K562 (cell line): ENCODE measurements around the gene ARHGAP18. TPM values are rescaled to one million over a fixed set of nuclear protein-coding genes. Genes with fewer than 3 reads are reported as not detected.

Experiments
- ARNT ChIP-seq, 2 experiments: fragments of 450-650 bp; IDR thresholded peaks; 2 replicates each; pipeline ENCODE4 v1.6.1; 2016; ENCODE audit warnings: mild to moderate bottlenecking in 1 of 2
- ATF7 ChIP-seq: fragments of 450-650 bp; IDR thresholded peaks from 2 replicates; pipeline ENCODE4 v1.7.1; 2014; ENCODE audit warnings: mild to moderate bottlenecking, moderate library complexity
- BCL6 ChIP-seq: fragments of 250-450 bp; sonication (Bioruptor Pico); IDR thresholded peaks from 2 replicates; pipeline ENCODE4 v1.4.0; 2020
- DNMT1 ChIP-seq: fragments of 450-650 bp; IDR thresholded peaks from 2 replicates; pipeline ENCODE4 v1.6.1; 2016; ENCODE audit warnings: antibody characterized with exemption, mild to moderate bottlenecking
- EP400 ChIP-seq: fragments of 450-650 bp; IDR thresholded peaks from 2 replicates; pipeline ENCODE4 v1.6.1; 2017; ENCODE audit warnings: antibody characterized with exemption, mild to moderate bottlenecking, moderate library complexity
- ESRRA ChIP-seq: fragments of 450-650 bp; IDR thresholded peaks from 2 replicates; pipeline ENCODE4 v1.6.1; 2014; ENCODE audit warnings: low read depth, mild to moderate bottlenecking, moderate library complexity, borderline replicate concordance
- FOXJ2 ChIP-seq: fragments of 200-800 bp; sonication (Bioruptor generic); IDR thresholded peaks from 2 replicates; pipeline ENCODE4 v1.6.1; 2016; ENCODE audit warnings: missing genetic modification characterization, missing compliant biosample characterization
- GABPA ChIP-seq: fragments of 200-800 bp; sonication (Bioruptor generic); conservative IDR thresholded peaks from 2 replicates; pipeline ENCODE4 v1.6.1; 2016; ENCODE audit warnings: low read depth, missing genetic modification characterization, missing compliant biosample characterization
- LARP7 ChIP-seq: fragments of 450-650 bp; IDR thresholded peaks from 2 replicates; pipeline ENCODE4 v1.6.1; 2016
- NR2C1 ChIP-seq, 2 experiments: fragments of 450-650 bp; IDR thresholded peaks; 2 replicates each; pipeline ENCODE4 v1.6.1; 2017; ENCODE audit warnings: mild to moderate bottlenecking in 2 of 2, antibody characterized with exemption in 1 of 2, inconsistent platforms in 1 of 2, missing compliant biosample characterization in 1 of 2, missing genetic modification characterization in 1 of 2
- PHF21A ChIP-seq: fragments of 450-650 bp; IDR thresholded peaks from 2 replicates; pipeline ENCODE4 v1.6.1; 2017; ENCODE audit warnings: low read depth, borderline replicate concordance
- SMAD4 ChIP-seq: fragments of 250-450 bp; sonication (Bioruptor Pico); conservative IDR thresholded peaks from 2 replicates; pipeline ENCODE4 v1.8.0; 2021; ENCODE audit warnings: inconsistent platforms, mild to moderate bottlenecking, moderate library complexity
- SUPT5H ChIP-seq: fragments of 450-650 bp; IDR thresholded peaks from 2 replicates; pipeline ENCODE4 v1.6.1; 2016
- TCF7L2 ChIP-seq: fragments of 150-350 bp; IDR thresholded peaks from 2 replicates; pipeline ENCODE4 v1.6.1; 2016; ENCODE audit warnings: low read depth, mild to moderate bottlenecking, low read length, moderate library complexity
- ZBTB17 ChIP-seq: fragments of 450-650 bp; formaldehyde crosslinking; IDR thresholded peaks from 2 replicates; pipeline ENCODE4 v1.4.0; 2020; ENCODE audit warnings: mild to moderate bottlenecking
- ZEB2 ChIP-seq: fragments of 450-650 bp; IDR thresholded peaks from 2 replicates; pipeline ENCODE4 v1.6.1; 2016
- ZNF24 ChIP-seq: fragments of 450-650 bp; IDR thresholded peaks from 2 replicates; pipeline ENCODE4 v1.6.1; 2016
- ZNF282 ChIP-seq: sonication (generic); formaldehyde crosslinking; IDR thresholded peaks from 2 replicates; pipeline ENCODE4 v1.8.1; 2023; ENCODE audit warnings: missing genetic modification reagents
- ZNF354B ChIP-seq: fragments of 250-450 bp; sonication (Bioruptor Pico); IDR thresholded peaks from 2 replicates; pipeline ENCODE4 v1.4.0; 2020
- ZNF780A ChIP-seq: fragments of 250-450 bp; sonication (Bioruptor Pico); IDR thresholded peaks from 2 replicates; pipeline ENCODE4 v1.5.0; 2021; ENCODE audit warnings: mild to moderate bottlenecking
- polyA plus RNA-seq, 8 experiments: library from polyadenylated mRNA; depleted of rRNA in 4 of 8; stranded (reverse) in 5 of 8; unstranded in 3 of 8; fragments of >200 nt; fragmentation: Nextera tagmentation in 2 of 8; fragmentation: Illumina TruSeq in 1 of 8; extraction: Ambion mirVana in 2 of 8; extraction: Trizol in 1 of 8; gene quantifications; 2 replicates each; pipeline versions ENCODE4 v1.2.1 to v1.2.3, GENCODE V29; 2011 to 2014; ENCODE audit warnings: inconsistent platforms in 1 of 8, missing spikeins in 1 of 8
- total RNA-seq, 7 experiments: library from RNA; depleted of rRNA in 6 of 7; stranded (reverse); fragments of >200 nt in 6 of 7; fragmentation: Illumina TruSeq in 2 of 7; extraction: Trizol in 2 of 7; gene quantifications; 2 replicates each; pipeline versions ENCODE4 v1.2.1 to v1.2.3, GENCODE V29; 2011 to 2021; ENCODE audit warnings: low replicate concordance in 1 of 7
- TF ChIP-seq, protein P1 (sequence below): fragments of 450-650 bp; formaldehyde crosslinking; IDR thresholded peaks from 2 replicates; pipeline ENCODE4 v1.4.0; 2022; ENCODE audit warnings: missing genetic modification characterization
- TF ChIP-seq, protein P2 (sequence below): sonication (generic); IDR thresholded peaks from 2 replicates; pipeline ENCODE4 v1.6.1; 2016
- TF ChIP-seq, protein P3 (sequence below): fragments of 450-650 bp; formaldehyde crosslinking; IDR thresholded peaks from 2 replicates; pipeline ENCODE4 v1.4.0; 2022; ENCODE audit warnings: missing genetic modification characterization
- TF ChIP-seq, protein P4 (sequence below): fragments of 450-650 bp; IDR thresholded peaks from 2 replicates; pipeline ENCODE4 v1.7.1; 2018; ENCODE audit warnings: mild to moderate bottlenecking, low read depth; ENCODE audit not compliant: partially characterized antibody

Gene ARHGAP18
- total and polyA plus RNA-seq, 9 of the 15 experiments (the other 6 are each of a cell fraction or from before 2014, with no cell fraction given), result 13.3 to 29.7 (median 21.1) TPM

DNA sequence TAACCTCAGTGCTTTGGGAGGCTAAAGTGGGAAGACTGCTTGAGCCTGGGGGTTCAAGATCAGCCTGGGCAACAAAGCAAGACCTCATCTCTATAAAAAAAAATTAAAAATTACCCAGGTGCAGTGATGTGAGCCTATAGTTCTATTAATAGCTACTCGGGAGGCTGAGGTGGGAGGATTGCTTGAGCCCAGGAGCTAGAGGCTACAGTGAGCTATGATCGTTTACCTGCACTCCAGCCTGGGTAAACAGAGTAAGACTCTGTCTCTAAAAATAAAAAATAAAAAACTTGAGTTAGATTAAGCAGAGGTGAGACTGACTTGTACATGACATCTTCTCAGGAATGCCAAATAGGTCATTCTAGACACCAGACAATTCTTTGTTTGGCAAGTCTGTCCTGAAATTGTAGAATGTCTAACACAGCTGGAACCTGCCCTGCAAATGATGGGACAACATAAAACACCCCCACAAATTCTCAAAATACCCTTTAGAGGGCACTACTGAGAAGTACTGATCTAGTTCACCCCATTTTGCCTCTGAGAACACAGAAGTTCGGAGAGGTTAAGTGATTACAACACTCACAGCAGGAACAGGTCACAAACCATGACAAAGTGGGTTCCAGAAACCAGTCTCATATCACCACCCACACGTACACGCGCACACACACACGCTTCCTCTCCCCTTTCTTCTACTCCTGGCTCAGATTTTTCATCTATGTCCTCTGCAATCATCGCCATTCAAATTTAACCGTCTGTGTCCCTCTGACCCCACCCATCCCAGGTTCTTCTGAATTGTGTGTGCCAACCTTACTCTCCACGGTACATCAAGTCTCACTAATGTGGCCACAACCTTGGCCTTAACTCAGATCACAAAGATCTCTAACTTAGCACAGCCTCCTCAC, 38.3 kb downstream of the ARHGAP18 start (continued):
- TF ChIP-seq, protein P1, sequence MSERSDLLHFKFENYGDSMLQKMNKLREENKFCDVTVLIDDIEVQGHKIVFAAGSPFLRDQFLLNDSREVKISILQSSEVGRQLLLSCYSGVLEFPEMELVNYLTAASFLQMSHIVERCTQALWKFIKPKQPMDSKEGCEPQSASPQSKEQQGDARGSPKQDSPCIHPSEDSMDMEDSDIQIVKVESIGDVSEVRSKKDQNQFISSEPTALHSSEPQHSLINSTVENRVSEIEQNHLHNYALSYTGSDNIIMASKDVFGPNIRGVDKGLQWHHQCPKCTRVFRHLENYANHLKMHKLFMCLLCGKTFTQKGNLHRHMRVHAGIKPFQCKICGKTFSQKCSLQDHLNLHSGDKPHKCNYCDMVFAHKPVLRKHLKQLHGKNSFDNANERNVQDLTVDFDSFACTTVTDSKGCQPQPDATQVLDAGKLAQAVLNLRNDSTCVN (CRISPR knock-in tag), result 0 out of 2 replicates have a peak, but pooled peaks have one; percentile 70
- TF ChIP-seq TCF7L2 (no peak), GABPA (tag) (no peak), SMAD4 (CRISPR knock-in tag) (peak; percentile 72; the same call in 1 of the 2 replicates), PHF21A (no peak), ZNF282 (CRISPR knock-in tag) (no peak), ZNF24 (no peak), BCL6 (no peak), DNMT1 (no peak), ZNF354B (CRISPR knock-in tag) (no peak), ATF7 (peak; percentile 50), ZBTB17 (CRISPR knock-in tag) (0 out of 2 replicates have a peak, but pooled peaks have one; percentile 21), SUPT5H (no peak), ZNF780A (CRISPR knock-in tag) (no peak), FOXJ2 (no peak), NR2C1 (IDR thresholded peaks at IDR 0.05) (peak; percentile 54), NR2C1 (tag; IDR thresholded peaks at IDR 0.05) (peak; percentile 70; the same call in 1 of the 2 replicates), ESRRA (peak; percentile 35; the same call in 1 of the 2 replicates), ARNT (IDR thresholded peaks at IDR 0.05) (0 out of 4 replicates have a peak, but pooled peaks of 1 of the 2 experiments have one; percentile 31), EP400 (peak; percentile 31), LARP7 (0 out of 2 replicates have a peak, but pooled peaks have one; percentile 57), ZEB2 (peak; percentile 37; the same call in 1 of the 2 replicates)
- TF ChIP-seq, protein P2, sequence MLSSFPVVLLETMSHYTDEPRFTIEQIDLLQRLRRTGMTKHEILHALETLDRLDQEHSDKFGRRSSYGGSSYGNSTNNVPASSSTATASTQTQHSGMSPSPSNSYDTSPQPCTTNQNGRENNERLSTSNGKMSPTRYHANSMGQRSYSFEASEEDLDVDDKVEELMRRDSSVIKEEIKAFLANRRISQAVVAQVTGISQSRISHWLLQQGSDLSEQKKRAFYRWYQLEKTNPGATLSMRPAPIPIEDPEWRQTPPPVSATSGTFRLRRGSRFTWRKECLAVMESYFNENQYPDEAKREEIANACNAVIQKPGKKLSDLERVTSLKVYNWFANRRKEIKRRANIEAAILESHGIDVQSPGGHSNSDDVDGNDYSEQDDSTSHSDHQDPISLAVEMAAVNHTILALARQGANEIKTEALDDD, result peak; percentile 76
- TF ChIP-seq, protein P3, sequence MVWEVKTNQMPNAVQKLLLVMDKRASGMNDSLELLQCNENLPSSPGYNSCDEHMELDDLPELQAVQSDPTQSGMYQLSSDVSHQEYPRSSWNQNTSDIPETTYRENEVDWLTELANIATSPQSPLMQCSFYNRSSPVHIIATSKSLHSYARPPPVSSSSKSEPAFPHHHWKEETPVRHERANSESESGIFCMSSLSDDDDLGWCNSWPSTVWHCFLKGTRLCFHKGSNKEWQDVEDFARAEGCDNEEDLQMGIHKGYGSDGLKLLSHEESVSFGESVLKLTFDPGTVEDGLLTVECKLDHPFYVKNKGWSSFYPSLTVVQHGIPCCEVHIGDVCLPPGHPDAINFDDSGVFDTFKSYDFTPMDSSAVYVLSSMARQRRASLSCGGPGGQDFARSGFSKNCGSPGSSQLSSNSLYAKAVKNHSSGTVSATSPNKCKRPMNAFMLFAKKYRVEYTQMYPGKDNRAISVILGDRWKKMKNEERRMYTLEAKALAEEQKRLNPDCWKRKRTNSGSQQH (CRISPR knock-in tag), result 0 out of 2 replicates have a peak, but pooled peaks have one; percentile 50
- TF ChIP-seq, protein P4, sequence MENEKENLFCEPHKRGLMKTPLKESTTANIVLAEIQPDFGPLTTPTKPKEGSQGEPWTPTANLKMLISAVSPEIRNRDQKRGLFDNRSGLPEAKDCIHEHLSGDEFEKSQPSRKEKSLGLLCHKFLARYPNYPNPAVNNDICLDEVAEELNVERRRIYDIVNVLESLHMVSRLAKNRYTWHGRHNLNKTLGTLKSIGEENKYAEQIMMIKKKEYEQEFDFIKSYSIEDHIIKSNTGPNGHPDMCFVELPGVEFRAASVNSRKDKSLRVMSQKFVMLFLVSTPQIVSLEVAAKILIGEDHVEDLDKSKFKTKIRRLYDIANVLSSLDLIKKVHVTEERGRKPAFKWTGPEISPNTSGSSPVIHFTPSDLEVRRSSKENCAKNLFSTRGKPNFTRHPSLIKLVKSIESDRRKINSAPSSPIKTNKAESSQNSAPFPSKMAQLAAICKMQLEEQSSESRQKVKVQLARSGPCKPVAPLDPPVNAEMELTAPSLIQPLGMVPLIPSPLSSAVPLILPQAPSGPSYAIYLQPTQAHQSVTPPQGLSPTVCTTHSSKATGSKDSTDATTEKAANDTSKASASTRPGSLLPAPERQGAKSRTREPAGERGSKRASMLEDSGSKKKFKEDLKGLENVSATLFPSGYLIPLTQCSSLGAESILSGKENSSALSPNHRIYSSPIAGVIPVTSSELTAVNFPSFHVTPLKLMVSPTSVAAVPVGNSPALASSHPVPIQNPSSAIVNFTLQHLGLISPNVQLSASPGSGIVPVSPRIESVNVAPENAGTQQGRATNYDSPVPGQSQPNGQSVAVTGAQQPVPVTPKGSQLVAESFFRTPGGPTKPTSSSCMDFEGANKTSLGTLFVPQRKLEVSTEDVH, result no peak
